ENCODE measurements around the gene RNH1.

RNH1 gene

GRCh38 chr11:501001-501682, 5.9 kb downstream of the RNH1 start:
- Histone ChIP-seq H3K4me3 (no peak overlapping the region), H3K9me3 (no peaks in the 10 kb centered on the region), H3K4me1 (peaks cover 0 to 47% (median 40%) of the 10 kb centered on the region in 4 donors), H3K27me3 (no peaks in the 10 kb centered on the region), H3K36me3 (peaks cover 55 to 62% (median 59%) of the 10 kb centered on the region in 3 donors), H3K27ac (no peak overlapping the region)
- DNase-seq = no peak
- intact Hi-C loops (cut with DNase I; ENCODE audit: low total_unique reads) = loop anchor here (5.0 kb wide), 1 partner anchor 49 kb away; the partner anchor contains the start of gene PTDSS2
- TF ChIP-seq CTCF (IDR thresholded peaks at IDR 0.05) = no peak

GRCh38 chr11:499201-500076, 7.6 kb downstream of the RNH1 start:
- H3K9me3 ChIP-seq = no peaks in the 10 kb centered on the region
- intact Hi-C loops (cut with DNase I; ENCODE audit: low total_unique reads) = loop anchor here (5.0 kb wide), 1 partner anchor 47 kb away; the partner anchor contains the start of gene PTDSS2
- no peak overlapping the region for H3K27ac ChIP-seq
- peaks cover 0 to 30% (median 26%) of the 10 kb centered on the region in 4 donors for H3K4me1 ChIP-seq
- TF ChIP-seq CTCF (IDR thresholded peaks at IDR 0.05) = no peak
- H3K36me3 ChIP-seq = peaks cover 64 to 79% (median 76%) of the 10 kb centered on the region in 3 donors
- no peaks in the 10 kb centered on the region for H3K27me3 ChIP-seq
- no peak for DNase-seq
- no peak overlapping the region for H3K4me3 ChIP-seq

- Histone ChIP-seq H3K4me3 (no peak overlapping the region), H3K27me3 (no peaks in the 10 kb centered on the region), H3K4me1 (peaks cover 0 to 21% (median 17%) of the 10 kb centered on the region in 4 donors), H3K9me3 (no peaks in the 10 kb centered on the region), H3K27ac (no peak overlapping the region), H3K36me3 (peaks cover 73 to 88% (median 85%) of the 10 kb centered on the region in 3 donors)
- no peak for TF ChIP-seq CTCF (IDR thresholded peaks at IDR 0.05)
- intact Hi-C loops (cut with DNase I; ENCODE audit: low total_unique reads) = no loop called here
- no peak for DNase-seq
Measured at GRCh38 chr11:498297-499181, 8.5 kb downstream of the RNH1 start.

GRCh38 chr11:497565-498296, 9.3 kb downstream of the RNH1 start:
- Histone ChIP-seq H3K4me1 (peaks cover 0 to 13% (median 9%) of the 10 kb centered on the region in 4 donors), H3K36me3 (peaks cover 75 to 96% (median 85%) of the 10 kb centered on the region in 3 donors), H3K9me3 (no peaks in the 10 kb centered on the region), H3K27ac (no peak overlapping the region), H3K4me3 (no peak overlapping the region), H3K27me3 (no peaks in the 10 kb centered on the region)
- intact Hi-C loops (cut with DNase I; ENCODE audit: low total_unique reads) = no loop called here
- TF ChIP-seq CTCF (IDR thresholded peaks at IDR 0.05) = no peak
- DNase-seq = no peak
